SKM-1 treated with dmso at 0.1 percent for 144 hours (cell line): Measurements from ENCODE around the gene GRIK3.
"Not testable (repeated sequence)": the region's sequence is repeated elsewhere in the genome, so short reads cannot be mapped to it uniquely, and the experiment has no call there.

Experiments used
- DNase-seq: peaks from one replicate; lab custom pipeline; 2025; ENCODE audit not compliant: unreplicated experiment; lab: John Stamatoyannopoulos, UW

Gene GRIK3

DNA sequence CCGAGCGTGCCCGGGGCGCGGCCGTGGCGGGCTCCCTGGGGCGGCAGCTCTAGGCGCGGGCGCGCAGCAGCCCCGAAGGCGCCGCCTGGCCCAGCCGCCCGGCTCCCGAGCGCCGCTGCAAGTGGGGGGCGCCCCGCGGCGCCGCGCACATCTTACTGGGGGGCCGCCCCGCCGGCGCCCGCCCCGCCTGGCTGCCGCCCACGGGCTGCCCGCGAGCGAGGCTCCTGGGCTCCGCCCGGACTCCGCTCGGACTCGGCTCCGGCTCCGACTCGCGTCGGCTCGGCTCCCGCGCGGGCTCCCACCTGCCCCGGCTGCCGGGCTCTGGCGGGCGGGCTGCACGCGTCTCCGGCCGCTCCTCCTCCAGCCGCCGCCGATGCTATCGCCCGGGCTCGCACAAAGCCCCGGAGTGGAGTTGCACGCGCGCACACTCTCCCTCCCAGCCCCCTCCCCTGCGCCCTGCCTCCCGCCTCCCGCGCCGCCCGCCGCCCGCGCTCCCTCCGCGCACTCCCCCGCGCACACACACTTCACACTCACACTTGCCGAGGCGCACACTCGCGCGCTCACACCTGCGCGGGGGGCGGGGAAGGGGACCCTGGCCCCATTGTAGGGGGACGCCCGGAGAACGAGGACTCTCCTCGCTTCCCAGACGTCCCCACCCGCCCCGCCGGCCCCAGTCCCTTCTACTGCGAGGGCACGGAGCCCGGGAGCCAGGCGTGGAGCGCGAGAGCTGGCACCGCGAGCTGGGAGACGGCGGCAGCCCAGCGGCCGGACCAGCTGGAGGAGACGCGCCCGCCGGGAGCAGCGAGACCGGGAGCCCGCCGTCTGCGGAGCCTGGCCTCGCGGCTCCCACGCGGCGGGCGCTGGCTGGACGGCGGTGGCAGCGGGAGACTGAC is at the start of gene GRIK3:
Gene GRIK3 (minus strand): TSS at position 395 of the 893 bp plus-strand sequence. CDS start 407 bp downstream, outside the sequence.
- no peak for DNase-seq

DNA sequence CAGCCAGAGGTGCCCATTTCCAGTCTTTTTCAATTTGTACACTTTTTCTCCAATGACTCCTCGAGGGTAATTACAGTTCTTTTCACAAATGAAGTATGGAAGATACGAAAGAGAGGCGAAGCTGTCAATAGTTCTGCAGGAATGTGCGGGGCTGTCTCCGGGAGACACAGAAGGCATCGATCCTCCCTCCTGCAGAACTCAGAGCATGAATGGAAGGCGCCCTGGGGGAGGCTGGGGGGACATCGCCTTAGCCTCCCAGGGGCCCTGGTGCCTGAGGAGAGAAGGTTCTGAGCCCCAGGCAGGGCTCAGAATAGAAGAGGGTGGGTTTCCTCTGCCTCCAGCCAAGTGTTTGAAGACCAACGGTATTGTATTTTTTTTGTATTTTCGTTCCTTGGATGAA is 49.7 kb upstream of the GRIK3 start:
- DNase-seq: no peak

DNA sequence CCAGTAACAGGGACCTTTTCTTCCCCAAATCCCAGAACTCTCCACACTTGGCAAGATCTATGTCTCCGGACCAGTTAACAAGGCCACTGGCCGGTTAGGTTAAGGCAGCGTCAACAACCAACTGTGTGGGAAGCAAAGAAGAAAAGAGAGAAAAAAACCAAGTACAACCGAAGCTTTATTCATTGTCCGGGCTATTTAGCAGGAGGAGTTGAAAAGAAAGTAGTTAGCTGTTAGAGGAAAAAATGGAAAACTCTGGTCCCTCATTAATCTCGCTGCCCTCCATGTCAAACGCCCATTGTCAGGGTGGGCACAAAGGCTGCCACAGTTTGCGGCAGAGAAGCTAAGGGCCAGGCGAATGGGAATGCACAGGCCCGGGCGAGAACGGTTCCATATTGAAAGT is 49.3 kb upstream of the GRIK3 start:
- DNase-seq: no peak

DNA sequence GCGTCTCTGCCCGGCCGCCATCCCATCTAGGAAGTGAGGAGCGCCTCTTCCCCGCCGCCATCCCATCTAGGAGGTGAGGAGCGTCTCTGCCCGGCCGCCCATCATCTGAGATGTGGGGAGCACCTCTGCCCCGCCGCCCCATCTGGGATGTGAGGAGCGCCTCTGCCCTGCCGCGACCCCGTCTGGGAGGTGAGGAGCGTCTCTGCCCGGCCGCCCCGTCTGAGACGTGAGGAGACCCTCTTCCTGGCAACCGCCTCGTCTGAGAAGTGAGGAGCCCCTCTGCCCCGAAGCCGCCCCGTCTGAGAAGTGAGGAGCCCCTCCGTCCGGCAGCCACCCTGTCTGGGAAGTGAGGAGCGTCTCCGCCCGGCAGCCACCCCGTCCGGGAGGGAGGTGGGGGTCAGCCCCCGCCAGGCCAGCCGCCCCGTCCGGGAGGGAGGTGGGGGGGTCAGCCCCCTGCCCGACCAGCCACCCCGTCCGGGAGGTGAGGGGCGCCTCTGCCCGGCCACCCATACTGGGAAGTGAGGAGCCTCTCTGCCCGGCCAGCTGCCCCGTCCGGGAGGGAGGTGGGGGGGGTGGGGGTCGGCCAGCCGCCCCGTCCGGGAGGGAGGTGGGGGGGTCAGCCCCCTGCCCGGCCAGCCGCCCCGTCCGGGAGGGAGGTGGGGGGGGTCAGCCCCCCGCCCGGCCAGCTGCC is 46.1 kb upstream of the GRIK3 start:
- not testable (repeated sequence) for DNase-seq

DNA sequence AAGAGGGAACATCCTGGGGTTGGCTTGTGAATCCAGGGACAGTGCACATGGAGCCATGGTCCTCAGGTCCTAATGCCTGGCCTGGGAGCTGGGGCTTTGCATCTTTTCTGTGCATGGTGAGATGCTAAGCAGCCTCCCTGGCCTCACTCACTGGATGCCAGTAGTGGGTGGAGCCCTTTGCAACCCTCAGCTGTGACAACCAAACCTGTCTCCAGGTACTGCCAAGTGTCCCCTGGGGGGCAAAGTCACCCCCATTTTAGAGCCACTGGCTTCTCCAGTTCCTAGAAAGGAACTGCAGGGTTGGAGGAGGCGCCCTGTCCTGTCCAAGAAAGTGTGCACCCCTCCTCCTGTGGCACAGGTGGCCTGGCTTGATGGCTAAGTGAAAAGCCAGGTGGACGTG is 44.6 kb upstream of the GRIK3 start:
- DNase-seq: no peak

DNA sequence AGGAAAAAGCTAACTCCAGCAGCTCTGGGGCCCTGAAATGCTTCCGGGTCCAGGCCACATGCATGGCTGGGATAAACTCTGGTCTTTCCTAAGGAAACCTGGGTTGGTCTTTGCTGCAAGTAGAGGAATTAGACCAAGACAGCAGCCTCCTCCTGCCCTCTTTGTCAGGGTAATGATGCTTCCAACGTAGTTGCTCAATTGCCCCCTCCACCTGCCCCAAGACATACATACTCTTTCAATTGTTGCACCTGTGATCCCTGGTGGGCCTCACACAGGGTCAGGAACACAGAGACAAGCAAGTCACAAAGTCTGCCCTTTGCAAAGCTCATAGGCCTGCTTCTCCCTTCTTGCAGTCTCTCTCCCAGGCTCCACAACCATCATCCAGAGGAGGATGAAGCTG is 41.9 kb upstream of the GRIK3 start:
- DNase-seq: no peak

DNA sequence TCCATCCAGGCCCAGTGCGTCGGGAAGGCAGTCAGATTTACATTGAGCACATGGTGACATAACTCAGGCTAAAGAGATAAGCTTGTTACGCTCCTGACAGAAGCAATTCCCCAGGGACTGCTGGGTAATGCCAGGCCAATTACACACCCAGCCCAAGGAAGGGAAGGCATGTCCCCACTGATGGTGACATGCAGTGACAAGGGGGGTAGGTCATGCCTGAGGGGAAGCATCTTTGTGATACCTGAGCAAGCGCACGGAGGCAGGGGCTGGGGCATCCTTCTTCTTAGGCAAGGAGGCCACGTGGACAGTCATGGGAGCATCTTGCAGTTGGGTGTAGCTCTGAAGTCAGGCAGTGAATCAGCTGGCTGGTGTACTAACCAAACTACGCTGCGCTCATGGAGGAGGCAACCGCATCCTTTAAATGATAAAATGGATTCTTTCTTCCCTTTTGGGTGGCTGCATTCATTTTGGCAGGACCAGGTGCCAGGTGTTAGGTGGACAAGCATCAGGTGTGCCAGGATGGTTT is 39.6 kb upstream of the GRIK3 start:
- DNase-seq: no peak

DNA sequence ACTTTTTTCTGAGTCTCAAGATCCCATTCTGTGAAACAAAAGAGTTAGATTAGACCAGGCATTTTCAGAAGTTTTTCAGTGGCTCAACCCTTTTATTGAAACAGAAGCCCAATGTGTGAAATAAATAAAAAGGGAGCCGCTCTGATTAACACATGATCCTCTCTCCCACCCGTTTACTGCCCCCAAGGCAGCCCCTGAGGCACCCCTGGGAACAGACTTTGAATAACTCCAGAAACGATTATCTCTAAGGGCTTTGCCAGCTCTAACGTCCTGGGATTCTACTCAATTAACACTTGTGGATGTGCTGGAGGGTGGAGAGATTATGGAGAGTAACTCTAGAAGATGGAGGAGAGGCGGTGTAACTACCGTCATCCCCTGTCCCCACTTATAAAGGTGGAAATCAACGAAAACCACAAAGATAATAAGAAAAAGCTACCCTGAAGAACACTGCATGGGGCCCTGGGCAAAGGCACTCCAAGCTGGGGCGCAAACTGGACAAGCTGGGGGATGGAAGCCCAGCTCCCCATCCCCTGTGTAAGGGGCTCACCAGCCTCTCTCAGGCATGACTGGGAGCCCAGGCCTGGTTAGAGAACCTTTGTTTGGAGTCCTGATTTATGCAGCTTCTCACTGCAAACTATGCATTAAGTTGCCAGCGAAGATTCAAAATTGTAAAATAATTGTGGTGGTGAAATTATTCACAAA is 39.0 kb upstream of the GRIK3 start:
- no peak for DNase-seq

DNA sequence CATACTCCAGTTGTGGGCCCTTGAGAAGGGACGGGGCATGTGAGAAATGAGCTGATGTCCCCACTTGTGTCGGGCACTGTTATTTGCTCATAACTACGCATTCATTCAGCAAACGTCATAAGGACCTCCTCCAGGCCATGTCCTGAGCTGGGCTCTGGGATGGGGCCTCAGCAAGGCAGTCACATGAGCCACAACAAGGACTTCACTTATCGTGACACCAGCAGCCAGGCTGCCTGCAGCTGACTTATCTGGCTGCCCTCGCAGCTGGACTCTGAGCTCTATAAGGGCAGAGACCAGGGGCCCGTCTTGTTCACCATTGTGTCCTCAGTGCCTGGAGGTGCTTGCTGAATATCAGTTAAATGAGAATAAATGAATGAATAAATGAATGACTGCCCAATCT is 37.5 kb upstream of the GRIK3 start:
- no peak for DNase-seq

DNA sequence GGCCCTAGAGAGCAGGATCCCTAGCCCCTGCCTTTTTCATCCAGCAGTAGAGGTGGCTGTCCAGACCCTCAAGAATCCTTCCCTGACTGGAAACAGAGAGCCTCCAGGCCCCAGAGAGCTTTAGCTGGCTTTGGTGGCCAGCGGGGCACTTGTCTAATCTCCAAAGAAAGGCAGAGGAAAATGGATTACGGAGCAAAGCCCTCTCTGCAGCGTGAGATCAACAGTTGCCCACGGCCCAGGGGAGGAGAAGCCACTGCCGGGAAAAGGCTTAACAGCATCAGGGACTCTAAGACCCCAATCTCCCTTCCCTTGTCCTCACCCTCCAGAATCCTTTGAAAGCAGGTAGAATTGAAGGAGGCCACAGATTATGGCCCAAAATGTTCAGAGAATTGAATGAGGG is 35.8 kb upstream of the GRIK3 start:
- DNase-seq: no peak

DNA sequence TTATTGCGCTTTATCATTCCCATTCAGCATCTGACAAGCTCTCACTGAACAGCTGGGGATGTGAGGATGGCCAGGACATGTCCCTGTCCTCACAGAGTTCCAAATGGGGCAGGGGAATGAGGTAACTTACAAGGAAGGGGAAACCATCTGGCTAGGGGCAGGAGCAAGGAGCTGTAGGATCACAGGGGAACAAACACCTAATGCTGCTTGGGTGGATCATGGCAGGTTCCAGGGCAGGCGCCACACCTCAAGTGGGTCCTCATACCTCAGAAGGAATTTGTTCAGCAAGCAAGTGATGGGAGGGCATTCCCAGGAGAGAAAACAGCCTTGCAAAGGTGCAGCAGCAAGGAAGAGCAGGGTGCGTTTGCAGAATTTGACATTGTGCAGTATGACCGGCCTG is 35.1 kb upstream of the GRIK3 start:
- no peak for DNase-seq

DNA sequence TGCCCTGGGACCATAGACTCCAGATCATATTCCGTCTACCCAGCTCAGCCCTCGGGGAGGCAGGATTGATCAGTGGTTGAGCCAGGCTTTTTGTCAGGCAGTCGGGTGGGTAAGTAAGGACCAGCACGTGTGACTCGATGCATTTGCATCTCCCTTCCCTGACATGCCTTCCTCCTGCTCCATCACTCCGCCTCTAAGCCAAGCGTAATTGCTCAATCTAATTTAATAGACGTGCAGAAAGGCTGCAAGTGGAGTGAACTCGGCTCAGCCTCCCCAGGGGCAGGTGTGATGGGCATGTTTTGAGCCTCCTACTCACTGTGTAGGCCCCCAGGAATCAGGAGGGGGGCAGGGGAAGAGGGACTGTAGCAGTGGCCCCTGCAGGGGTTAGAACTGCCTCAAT is 34.6 kb upstream of the GRIK3 start:
- DNase-seq: no peak

DNA sequence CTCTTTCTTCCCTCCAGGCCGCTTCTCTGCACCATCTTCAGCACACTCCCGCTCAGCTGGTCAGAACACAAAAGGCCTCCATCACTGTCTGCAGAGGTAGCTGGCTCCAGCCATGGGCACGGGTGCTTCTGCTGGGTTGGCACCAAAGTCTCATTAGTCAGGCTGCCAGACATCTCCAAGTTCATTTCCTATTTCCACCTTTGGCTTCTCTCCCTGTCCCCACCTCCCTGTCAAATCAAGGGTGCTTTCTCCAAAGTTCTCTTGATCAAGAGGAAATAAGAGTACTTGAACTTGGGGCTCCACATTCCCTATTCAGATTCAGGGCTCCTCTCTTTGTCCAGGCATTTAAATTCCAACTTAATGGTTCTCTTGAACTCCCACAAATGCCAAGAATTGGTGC is 33.9 kb upstream of the GRIK3 start:
- DNase-seq: no peak

DNA sequence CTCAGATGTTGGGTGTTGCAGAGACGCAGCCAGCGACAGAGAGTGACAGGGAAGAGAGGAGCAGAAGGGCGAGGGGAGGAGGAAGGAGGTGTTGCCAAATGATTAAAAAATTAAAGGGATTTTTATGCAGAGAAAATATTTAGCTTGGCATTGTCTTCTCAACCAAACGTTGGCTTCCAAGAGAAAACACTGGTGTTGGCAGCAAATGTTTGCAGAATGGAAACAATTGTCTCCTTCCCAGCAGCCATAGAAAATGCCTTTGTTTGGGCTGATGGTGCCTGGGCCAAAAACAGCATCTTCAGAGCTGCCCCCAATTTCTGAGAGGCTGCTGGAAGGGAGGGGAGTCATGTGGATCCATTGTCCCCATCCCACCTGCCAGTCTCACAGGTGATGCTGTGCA is 29.7 kb upstream of the GRIK3 start:
- DNase-seq: no peak

DNA sequence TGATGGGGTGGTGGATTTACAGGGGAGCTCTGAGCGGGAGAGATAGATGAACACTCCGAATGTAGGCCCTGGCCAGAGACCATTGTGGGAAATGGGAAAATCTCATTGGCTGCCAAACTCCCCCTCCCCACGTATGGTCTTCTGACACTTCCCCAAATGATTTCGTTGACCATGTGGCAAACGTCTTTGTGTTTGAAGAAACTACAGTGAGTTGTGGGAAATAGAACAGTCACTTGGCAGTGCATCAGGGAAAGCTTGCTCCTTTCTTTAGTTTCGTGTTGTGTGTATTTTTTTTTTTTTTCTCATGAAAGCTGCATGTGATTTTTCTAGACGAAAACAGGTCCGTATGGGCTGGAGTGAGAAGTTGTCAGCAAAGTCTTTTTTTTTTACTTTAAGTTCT is 25.0 kb upstream of the GRIK3 start:
- no peak for DNase-seq

DNA sequence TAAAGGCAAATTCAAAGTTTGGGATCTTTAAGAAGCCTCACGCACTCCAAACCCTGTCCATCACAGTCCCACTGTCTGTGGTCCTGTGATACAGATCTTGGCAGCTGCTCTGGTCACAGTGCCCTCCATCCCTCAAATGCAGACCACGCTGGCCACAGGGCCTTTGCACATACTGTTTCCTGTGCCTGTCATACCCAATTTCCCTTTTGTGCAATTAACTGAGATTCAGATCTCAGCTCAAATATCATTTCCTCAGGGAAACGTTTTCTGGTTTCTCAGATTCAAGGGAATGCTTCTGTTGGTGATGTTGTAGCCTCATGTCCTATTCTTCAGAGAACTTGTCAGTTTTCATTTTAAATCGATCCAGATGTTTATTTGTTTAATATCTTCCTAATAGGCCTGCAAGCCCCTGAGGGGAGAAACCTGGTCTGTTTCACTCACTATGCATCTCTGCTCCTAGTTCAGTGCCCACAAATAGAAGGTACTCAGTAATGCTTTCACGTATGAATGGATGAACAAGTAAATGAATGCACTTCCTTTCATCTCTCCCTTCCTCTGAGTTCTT is 24.2 kb upstream of the GRIK3 start:
- no peak for DNase-seq

DNA sequence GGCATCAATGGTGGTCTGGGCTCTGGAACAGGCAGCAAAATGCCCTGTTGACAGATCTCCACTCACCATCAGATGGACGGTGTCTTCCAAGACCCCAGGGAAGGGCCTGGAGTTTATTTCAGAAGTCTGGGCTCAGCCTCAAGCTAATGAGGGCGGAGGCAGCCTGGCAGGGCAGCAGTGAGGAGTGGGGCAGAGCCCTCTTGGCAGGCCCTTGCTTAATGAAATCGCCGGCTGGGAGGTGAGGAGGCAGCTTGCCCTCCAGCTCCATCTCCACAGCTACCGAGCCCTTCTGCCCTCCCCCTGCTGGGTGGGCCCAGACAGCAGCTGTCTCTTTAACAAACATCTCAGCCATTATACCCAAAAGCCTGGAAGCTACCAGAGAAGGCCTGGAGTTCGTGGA is 22.0 kb upstream of the GRIK3 start:
- DNase-seq: no peak

DNA sequence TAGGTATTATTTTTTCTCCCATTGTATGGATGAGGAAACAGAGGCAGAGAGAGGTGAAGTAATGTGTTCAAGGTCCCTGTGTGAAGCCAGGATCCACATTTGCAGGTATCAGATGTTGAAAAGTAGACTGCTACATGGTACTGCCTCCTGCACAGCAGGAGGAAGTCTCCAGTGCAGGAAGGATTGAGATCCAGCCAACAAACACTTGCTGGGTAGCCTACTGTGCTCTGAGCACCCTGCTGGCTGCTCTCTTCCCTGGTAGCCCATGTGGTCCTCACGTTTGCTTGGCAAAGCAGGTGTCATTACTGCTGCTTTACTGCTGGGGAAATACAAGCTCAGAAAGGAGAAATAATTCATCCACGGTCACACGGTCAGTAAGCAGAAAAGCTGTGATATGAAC is 21.3 kb upstream of the GRIK3 start:
- no peak for DNase-seq

DNA sequence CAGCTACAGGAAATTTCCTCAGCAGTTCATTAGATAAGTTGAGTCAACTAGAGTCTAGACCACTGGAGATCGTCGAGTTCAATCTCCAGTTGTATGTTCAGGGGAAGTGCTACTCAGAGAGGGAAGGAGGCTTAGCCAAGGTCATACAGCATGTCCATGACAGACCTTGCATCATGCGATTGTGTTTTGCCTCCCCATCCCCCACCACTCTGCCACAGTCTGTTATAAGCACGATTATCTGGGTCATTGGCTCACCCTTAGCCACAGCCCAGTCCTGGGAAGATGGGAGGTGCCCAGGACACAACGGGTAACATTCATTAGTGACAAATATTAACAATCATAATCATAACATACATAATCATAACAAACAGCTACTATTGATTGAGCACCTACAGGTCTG is 18.9 kb upstream of the GRIK3 start:
- no peak for DNase-seq

DNA sequence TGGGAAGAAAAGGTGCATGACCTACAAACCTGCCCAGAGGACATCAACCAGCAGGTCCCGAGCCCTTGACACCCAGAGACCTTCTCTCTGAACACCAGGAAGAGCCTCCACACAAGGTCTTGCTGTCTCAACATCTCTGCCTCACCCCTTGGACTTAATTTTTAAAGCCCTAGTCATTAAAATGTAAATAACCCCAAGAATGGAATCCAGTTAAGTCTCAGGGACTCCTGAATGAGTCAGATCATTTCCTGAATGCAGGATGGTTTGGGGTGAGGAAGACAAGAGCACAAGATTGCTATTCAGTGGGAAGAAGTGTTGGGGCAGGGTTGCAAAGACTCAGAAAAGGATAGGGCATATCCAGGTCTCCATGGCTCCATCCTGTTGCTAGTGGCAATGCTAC is 17.8 kb upstream of the GRIK3 start:
- DNase-seq: no peak

DNA sequence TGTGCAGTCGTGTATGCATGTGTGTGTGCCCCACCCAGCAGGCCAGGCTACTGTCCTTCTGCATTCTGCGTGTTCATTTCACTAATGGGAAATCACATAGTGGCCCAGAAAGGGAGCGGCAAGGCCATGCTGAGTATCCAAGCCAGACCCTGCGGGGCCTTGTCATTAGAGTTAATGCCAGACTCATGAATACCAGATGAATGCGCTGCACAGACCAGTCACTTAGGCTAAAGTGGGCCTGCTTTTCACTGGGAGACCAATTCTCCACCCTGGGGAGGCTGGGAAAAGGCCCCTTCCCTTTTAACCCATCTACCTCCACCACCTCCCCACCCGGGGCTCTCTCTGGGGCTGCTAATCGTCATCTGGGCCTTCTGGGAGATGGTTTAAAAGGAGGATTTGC is 17.0 kb upstream of the GRIK3 start:
- DNase-seq: no peak
